ENCODE results near the gene SLC15A5.

DNA sequence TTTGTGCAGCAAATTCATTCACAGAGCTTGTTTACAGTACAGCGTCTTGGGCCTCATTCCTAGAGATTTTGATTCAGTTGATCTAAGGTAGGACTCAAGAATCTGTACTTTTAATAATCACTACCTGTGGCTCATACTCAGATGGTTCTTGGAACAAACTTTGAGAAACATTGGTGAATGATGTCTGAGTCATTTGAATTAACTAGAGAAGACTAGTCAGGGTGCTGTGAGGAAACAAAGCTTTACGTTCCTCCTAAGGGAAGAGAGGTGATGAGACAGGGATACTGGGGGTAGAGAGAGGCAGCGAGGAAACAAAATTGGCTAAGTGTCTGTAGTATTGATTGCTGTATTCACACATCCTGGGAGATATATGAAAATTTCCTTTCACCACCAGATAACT lies 109.4 kb downstream of the SLC15A5 start:
- TF ChIP-seq CTCF (IDR thresholded peaks at IDR 0.05; ENCODE audit: insufficient read depth, low read length, poor library complexity, severe bottlenecking) (no peak), EZH2phosphoT487 (conservative IDR thresholded peaks at IDR 0.05; ENCODE audit: low read length) (no peak)
